Measurements from ENCODE around the gene HNRNPA1L2. TPM values are rescaled to one million over a fixed set of nuclear protein-coding genes. Genes with fewer than 3 reads are reported as not detected.

HNRNPA1L2 gene
- polyA plus RNA-seq, 1 of the 3 experiments (the other 2 are of a cell fraction): 4.5 TPM

DNA sequence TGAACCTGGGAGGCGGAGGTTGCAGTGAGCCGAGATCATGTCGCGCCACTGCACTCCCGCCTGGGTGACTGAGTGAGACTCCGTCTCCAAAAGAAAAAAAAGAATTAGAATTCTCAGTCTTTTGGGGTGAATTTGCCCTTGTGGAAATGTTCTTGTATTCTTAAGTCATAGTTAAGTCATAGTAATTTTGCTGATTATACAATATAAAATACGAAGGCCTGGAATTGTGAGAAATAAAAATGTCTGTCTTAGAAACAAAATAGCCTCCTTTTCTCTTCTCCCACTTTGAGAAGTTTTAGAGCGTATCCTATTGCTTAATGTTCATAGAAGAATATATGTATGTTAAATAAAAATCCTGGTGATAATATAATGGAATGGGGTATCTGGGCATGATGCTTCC is 28.5 kb downstream of the HNRNPA1L2 start:
- TF ChIP-seq POLR2AphosphoS5 (IDR thresholded peaks at IDR 0.05; ENCODE audit: low read depth, low read length) (no peak), FOXJ3 (CRISPR knock-in tag; IDR thresholded peaks at IDR 0.05) (no peak), YY1 (IDR thresholded peaks at IDR 0.05; ENCODE audit: low read depth) (no peak), EZH2phosphoT487 (IDR thresholded peaks at IDR 0.05; ENCODE audit: borderline replicate concordance, low read depth) (no peak), RFX5 (IDR thresholded peaks at IDR 0.05; ENCODE audit: low read length) (no peak), RXRA (IDR thresholded peaks at IDR 0.05; ENCODE audit: borderline replicate concordance, low read depth) (no peak), IRF3 (IDR thresholded peaks at IDR 0.05; ENCODE audit: low read depth, low read length) (no peak), JUND (IDR thresholded peaks at IDR 0.05) (no peak), CTCF (IDR thresholded peaks at IDR 0.05) (no peak), RCOR1 (IDR thresholded peaks at IDR 0.05; ENCODE audit: low read length) (no peak), USF2 (IDR thresholded peaks at IDR 0.05; ENCODE audit: borderline replicate concordance, low read depth, low read length) (no peak), GABPA (IDR thresholded peaks at IDR 0.05; ENCODE audit: low read depth) (no peak), CHD2 (IDR thresholded peaks at IDR 0.05; ENCODE audit: low read length, partially characterized antibody) (no peak), NRF1 (IDR thresholded peaks at IDR 0.05; ENCODE audit: low read depth, low read length) (no peak), GATA2 (CRISPR knock-in tag; IDR thresholded peaks at IDR 0.05) (no peak)
- TF ChIP-seq, protein P1, sequence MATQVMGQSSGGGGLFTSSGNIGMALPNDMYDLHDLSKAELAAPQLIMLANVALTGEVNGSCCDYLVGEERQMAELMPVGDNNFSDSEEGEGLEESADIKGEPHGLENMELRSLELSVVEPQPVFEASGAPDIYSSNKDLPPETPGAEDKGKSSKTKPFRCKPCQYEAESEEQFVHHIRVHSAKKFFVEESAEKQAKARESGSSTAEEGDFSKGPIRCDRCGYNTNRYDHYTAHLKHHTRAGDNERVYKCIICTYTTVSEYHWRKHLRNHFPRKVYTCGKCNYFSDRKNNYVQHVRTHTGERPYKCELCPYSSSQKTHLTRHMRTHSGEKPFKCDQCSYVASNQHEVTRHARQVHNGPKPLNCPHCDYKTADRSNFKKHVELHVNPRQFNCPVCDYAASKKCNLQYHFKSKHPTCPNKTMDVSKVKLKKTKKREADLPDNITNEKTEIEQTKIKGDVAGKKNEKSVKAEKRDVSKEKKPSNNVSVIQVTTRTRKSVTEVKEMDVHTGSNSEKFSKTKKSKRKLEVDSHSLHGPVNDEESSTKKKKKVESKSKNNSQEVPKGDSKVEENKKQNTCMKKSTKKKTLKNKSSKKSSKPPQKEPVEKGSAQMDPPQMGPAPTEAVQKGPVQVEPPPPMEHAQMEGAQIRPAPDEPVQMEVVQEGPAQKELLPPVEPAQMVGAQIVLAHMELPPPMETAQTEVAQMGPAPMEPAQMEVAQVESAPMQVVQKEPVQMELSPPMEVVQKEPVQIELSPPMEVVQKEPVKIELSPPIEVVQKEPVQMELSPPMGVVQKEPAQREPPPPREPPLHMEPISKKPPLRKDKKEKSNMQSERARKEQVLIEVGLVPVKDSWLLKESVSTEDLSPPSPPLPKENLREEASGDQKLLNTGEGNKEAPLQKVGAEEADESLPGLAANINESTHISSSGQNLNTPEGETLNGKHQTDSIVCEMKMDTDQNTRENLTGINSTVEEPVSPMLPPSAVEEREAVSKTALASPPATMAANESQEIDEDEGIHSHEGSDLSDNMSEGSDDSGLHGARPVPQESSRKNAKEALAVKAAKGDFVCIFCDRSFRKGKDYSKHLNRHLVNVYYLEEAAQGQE (IDR thresholded peaks at IDR 0.05; ENCODE audit: low read depth, low read length): no peak

More for the DNA sequence above, 28.5 kb downstream of the HNRNPA1L2 start:
- Histone ChIP-seq H3K36me3 (replicated peaks in 1 of 2; ENCODE audit: control insufficient read depth in 1 of 2, insufficient read depth in 2 of 2, low read length in 1 of 2) (peaks cover 49 to 64% of the 10 kb centered on the region in 2 experiments), H3K4me2 (no peak overlapping the region), H3K27me3 (ENCODE audit: insufficient read depth) (no peaks in the 10 kb centered on the region), H3K79me2 (ENCODE audit: insufficient read depth) (peaks cover 15% of the 10 kb centered on the region; the same call in 1 of the 2 replicates), H3K9me3 (no peaks in the 10 kb centered on the region), H3F3A (replicated peaks; ENCODE audit: insufficient read depth) (peaks cover 7% of the 10 kb centered on the region), H3K9me2 (no peaks in the 10 kb centered on the region), H3K9ac (no peak overlapping the region), H4K20me1 (ENCODE audit: insufficient read depth) (no peaks in the 10 kb centered on the region), H3K27ac (ENCODE audit: low read depth in 2 of 2, low read length in 1 of 2) (no peak overlapping the region), H3K4me1 (ENCODE audit: control insufficient read depth in 1 of 2, insufficient read depth in 2 of 2, low read depth in 1 of 2, low read length in 1 of 2) (no peaks in the 10 kb centered on the region), H2AFZ (ENCODE audit: low read depth) (no peak overlapping the region), H3K4me3 (ENCODE audit: low read depth in 2 of 2, low read length in 1 of 2) (no peak overlapping the region)
- no peak for DNase-seq
- WGBS (ENCODE audit: low lambda C conversion rate): 98% methylated on average over 8 of the region's 8 CpGs
- ChIA-PET CTCF (interaction anchor here (0.7 to 3.1 kb wide), 6 partner anchors 19 to 297 kb away, joined by 3 to 24 read pairs (median 4); no protein-coding TSS in a partner anchor), POLR2A (no interaction called here)
